Measurements from ENCODE around the gene AFAP1L1.

The AFAP1L1 gene

GRCh38 chr5:149273950-149274349 lies 2.3 kb downstream of the AFAP1L1 start:
- no peaks in the 10 kb centered on the region for H3K36me3 ChIP-seq (ENCODE audit: control insufficient read depth, insufficient read depth, low read length)
- H3K4me3 ChIP-seq (ENCODE audit: low read length), result no peak overlapping the region
- H3K27me3 ChIP-seq (ENCODE audit: control insufficient read depth, insufficient read depth, low read length), result peaks cover 10% of the 10 kb centered on the region; the same call in 1 of the 2 replicates
- H3K4me1 ChIP-seq (ENCODE audit: control insufficient read depth, insufficient read depth, low read length), result no peaks in the 10 kb centered on the region
- H3K9me3 ChIP-seq (ENCODE audit: control insufficient read depth, insufficient read depth, low read length), result no peaks in the 10 kb centered on the region
- WGBS (ENCODE audit: insufficient coverage, insufficient read length), result no CpG with 5 or more reads among the region's 3 CpGs
- no peak overlapping the region for H3K27ac ChIP-seq (ENCODE audit: low read length)
- no peak for DNase-seq (ENCODE audit: low read depth, low spot score)

- H3K4me1 ChIP-seq (ENCODE audit: control insufficient read depth, insufficient read depth, low read length), result no peaks in the 10 kb centered on the region
- DNase-seq (ENCODE audit: low read depth, low spot score), result no peak
- H3K27ac ChIP-seq (ENCODE audit: low read length), result no peak overlapping the region
- no CpG with 5 or more reads among the region's 1 CpG for WGBS (ENCODE audit: insufficient coverage, insufficient read length)
- H3K4me3 ChIP-seq (ENCODE audit: low read length), result no peak overlapping the region
- H3K9me3 ChIP-seq (ENCODE audit: control insufficient read depth, insufficient read depth, low read length), result no peaks in the 10 kb centered on the region
- H3K36me3 ChIP-seq (ENCODE audit: control insufficient read depth, insufficient read depth, low read length), result no peaks in the 10 kb centered on the region
- H3K27me3 ChIP-seq (ENCODE audit: control insufficient read depth, insufficient read depth, low read length), result peaks cover 10% of the 10 kb centered on the region; the same call in 1 of the 2 replicates
Observed at GRCh38 chr5:149274939-149275338, 3.3 kb downstream of the AFAP1L1 start.

DNA sequence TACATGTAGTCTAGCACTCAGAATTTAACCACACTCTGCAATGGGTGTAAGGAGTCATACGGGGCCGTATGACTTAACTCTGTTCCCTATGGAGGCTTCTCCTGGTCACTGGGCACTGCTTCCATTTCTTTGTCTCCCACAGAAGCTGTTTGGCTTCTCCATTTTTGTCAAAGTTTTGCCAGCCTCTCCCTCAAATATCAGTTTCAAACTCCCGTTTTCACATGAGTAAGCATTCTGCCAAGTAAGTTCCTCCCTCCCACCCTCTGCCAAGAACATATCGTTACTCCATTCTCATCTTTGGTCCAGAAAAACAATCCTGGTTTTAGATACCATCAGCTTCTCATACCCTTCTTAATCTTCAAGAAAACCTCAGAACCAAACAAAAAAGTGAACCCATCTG lies 6.1 kb downstream of the AFAP1L1 start:
- Histone ChIP-seq H3K4me3 (ENCODE audit: low read length) (no peak overlapping the region), H3K27me3 (ENCODE audit: control insufficient read depth, insufficient read depth, low read length) (peaks cover 4% of the 10 kb centered on the region; the same call in 1 of the 2 replicates), H3K27ac (ENCODE audit: low read length) (no peak overlapping the region), H3K36me3 (ENCODE audit: control insufficient read depth, insufficient read depth, low read length) (no peaks in the 10 kb centered on the region), H3K4me1 (ENCODE audit: control insufficient read depth, insufficient read depth, low read length) (no peaks in the 10 kb centered on the region), H3K9me3 (ENCODE audit: control insufficient read depth, insufficient read depth, low read length) (no peaks in the 10 kb centered on the region)
- no peak for DNase-seq (ENCODE audit: low read depth, low spot score)
- no CpG with 5 or more reads among the region's 4 CpGs for WGBS (ENCODE audit: insufficient coverage, insufficient read length)

DNA sequence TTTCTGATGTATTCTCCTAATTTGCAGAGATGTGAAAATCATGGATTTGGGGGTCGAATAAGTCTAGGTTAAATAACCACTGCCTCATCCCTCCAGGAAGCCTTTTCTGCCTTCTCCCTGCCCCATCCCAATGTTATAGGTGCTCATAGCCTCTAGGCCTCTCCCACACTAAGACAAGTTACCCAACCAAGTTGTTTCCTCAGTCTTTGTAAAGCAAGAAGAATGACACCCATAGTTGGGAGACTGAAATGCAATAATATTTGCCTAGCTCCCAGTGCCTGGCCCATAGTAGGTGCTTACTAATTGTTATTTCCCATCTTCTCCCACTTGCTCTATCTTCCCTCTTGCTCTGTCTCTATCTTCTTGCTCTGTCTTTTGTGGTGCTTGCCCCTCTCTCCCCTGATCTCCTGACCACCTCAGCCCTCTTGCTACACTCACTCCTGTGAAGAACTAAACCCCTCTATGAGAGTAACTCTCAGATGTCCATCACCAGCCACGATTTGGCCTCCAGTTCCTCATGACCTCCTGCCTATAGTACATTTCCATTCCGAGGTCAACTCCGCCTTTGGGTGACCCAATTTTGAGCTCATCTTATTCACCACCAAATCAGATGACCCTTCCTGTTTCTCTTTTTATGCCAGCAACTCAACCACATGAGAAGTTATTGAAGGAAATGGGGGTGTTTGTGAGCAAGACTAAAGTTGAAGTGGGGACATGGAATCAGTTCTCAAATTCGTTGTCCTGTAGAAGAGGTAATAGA lies 7.0 kb downstream of the AFAP1L1 start:
- Histone ChIP-seq H3K27me3 (ENCODE audit: control insufficient read depth, insufficient read depth, low read length) (no peaks in the 10 kb centered on the region), H3K4me3 (ENCODE audit: low read length) (no peak overlapping the region), H3K36me3 (ENCODE audit: control insufficient read depth, insufficient read depth, low read length) (no peaks in the 10 kb centered on the region), H3K27ac (ENCODE audit: low read length) (no peak overlapping the region), H3K9me3 (ENCODE audit: control insufficient read depth, insufficient read depth, low read length) (no peaks in the 10 kb centered on the region), H3K4me1 (ENCODE audit: control insufficient read depth, insufficient read depth, low read length) (no peaks in the 10 kb centered on the region)
- no CpG with 5 or more reads among the region's 5 CpGs for WGBS (ENCODE audit: insufficient coverage, insufficient read length)
- no peak for DNase-seq (ENCODE audit: low read depth, low spot score)

GRCh38 chr5:149279661-149280060 lies 8.0 kb downstream of the AFAP1L1 start:
- Histone ChIP-seq H3K27me3 (ENCODE audit: control insufficient read depth, insufficient read depth, low read length) (no peaks in the 10 kb centered on the region), H3K9me3 (ENCODE audit: control insufficient read depth, insufficient read depth, low read length) (no peaks in the 10 kb centered on the region), H3K4me3 (ENCODE audit: low read length) (no peak overlapping the region), H3K36me3 (ENCODE audit: control insufficient read depth, insufficient read depth, low read length) (no peaks in the 10 kb centered on the region), H3K4me1 (ENCODE audit: control insufficient read depth, insufficient read depth, low read length) (no peaks in the 10 kb centered on the region), H3K27ac (ENCODE audit: low read length) (no peak overlapping the region)
- DNase-seq (ENCODE audit: low read depth, low spot score), result no peak
- WGBS (ENCODE audit: insufficient coverage, insufficient read length), result no CpG with 5 or more reads among the region's 1 CpG

- Histone ChIP-seq H3K27ac (ENCODE audit: low read length) (no peak overlapping the region), H3K36me3 (ENCODE audit: control insufficient read depth, insufficient read depth, low read length) (no peaks in the 10 kb centered on the region), H3K4me1 (ENCODE audit: control insufficient read depth, insufficient read depth, low read length) (no peaks in the 10 kb centered on the region), H3K9me3 (ENCODE audit: control insufficient read depth, insufficient read depth, low read length) (no peaks in the 10 kb centered on the region), H3K4me3 (ENCODE audit: low read length) (no peak overlapping the region), H3K27me3 (ENCODE audit: control insufficient read depth, insufficient read depth, low read length) (no peaks in the 10 kb centered on the region)
- no peak for DNase-seq (ENCODE audit: low read depth, low spot score)
- no CpG with 5 or more reads among the region's 1 CpG for WGBS (ENCODE audit: insufficient coverage, insufficient read length)
Observed at GRCh38 chr5:149280124-149280523, 8.5 kb downstream of the AFAP1L1 start.

GRCh38 chr5:149280802-149281201 lies 9.1 kb downstream of the AFAP1L1 start:
- Histone ChIP-seq H3K27ac (ENCODE audit: low read length) (no peak overlapping the region), H3K36me3 (ENCODE audit: control insufficient read depth, insufficient read depth, low read length) (no peaks in the 10 kb centered on the region), H3K4me1 (ENCODE audit: control insufficient read depth, insufficient read depth, low read length) (no peaks in the 10 kb centered on the region), H3K9me3 (ENCODE audit: control insufficient read depth, insufficient read depth, low read length) (no peaks in the 10 kb centered on the region), H3K4me3 (ENCODE audit: low read length) (no peak overlapping the region), H3K27me3 (ENCODE audit: control insufficient read depth, insufficient read depth, low read length) (no peaks in the 10 kb centered on the region)
- no peak for DNase-seq (ENCODE audit: low read depth, low spot score)
- WGBS (ENCODE audit: insufficient coverage, insufficient read length), result no CpG with 5 or more reads among the region's 4 CpGs

DNA sequence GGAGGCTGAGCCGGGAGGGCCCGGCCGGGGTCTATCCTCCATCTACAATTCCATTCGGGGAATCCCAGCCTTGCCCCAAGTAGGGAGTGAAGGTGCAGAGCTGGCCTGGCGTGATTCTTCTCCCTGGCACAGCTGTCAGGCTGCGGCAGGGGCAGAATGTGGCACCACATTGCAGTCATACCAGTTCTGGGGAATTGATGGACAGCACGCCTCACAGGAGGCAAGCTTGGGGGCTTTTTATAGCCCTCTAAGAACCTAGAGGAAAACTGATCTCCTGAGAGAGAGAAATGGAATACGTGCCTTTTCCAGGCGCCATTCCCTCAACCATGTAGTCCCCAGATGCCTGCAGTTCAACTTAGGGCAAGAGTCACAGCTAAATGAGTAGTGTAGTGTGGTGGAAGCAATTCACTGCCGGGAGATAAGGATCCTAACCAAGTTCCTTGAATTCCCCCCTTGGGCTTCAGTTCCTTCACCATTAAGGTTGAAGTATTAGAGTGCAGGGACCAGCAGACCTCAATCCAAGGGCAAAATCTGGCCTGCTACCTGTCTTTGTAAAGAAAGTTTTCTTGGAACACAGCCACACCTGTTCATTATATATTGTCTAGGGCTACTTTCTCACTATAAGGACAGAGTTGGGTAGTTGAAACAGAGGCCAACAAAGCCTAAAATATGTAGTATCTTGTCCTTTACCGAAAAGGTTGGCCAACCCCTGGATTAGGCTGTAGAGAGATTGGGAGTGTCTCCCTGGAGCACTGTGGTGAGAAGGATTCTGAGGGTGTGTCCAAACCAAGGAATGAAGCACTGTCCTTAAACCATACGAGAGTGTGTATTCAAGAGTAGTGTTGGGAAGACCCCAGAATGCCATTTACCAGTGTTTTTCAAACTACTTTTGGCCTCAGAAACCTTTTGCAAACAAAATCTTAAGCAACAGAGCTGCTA lies 10.6 kb downstream of the AFAP1L1 start:
- DNase-seq (ENCODE audit: low read depth, low spot score), result no peak
- Histone ChIP-seq H3K4me3 (ENCODE audit: low read length) (no peak overlapping the region), H3K27me3 (ENCODE audit: control insufficient read depth, insufficient read depth, low read length) (no peaks in the 10 kb centered on the region), H3K4me1 (ENCODE audit: control insufficient read depth, insufficient read depth, low read length) (no peaks in the 10 kb centered on the region), H3K36me3 (ENCODE audit: control insufficient read depth, insufficient read depth, low read length) (no peaks in the 10 kb centered on the region), H3K9me3 (ENCODE audit: control insufficient read depth, insufficient read depth, low read length) (no peaks in the 10 kb centered on the region), H3K27ac (ENCODE audit: low read length) (no peak overlapping the region)
- no CpG with 5 or more reads among the region's 12 CpGs for WGBS (ENCODE audit: insufficient coverage, insufficient read length)

DNA sequence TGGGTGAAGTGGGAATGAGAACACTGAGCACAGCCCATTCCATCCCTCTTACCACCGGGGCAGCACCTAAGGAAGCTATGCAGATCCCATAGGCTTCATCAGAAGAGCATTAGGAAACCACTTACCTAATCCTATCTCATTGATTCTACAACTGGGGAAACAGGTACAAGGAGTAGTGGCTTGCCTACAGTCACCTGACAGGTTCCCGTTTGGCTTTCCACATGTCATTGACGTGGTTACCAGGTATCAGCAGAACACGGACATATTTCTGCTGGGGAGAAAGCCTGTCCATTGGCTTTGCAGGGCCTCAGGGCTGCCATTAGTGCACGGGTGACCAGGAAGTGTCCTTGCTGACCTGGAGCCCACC lies 11.3 kb downstream of the AFAP1L1 start:
- H3K27ac ChIP-seq (ENCODE audit: low read length), result no peak overlapping the region
- no CpG with 5 or more reads among the region's 5 CpGs for WGBS (ENCODE audit: insufficient coverage, insufficient read length)

DNA sequence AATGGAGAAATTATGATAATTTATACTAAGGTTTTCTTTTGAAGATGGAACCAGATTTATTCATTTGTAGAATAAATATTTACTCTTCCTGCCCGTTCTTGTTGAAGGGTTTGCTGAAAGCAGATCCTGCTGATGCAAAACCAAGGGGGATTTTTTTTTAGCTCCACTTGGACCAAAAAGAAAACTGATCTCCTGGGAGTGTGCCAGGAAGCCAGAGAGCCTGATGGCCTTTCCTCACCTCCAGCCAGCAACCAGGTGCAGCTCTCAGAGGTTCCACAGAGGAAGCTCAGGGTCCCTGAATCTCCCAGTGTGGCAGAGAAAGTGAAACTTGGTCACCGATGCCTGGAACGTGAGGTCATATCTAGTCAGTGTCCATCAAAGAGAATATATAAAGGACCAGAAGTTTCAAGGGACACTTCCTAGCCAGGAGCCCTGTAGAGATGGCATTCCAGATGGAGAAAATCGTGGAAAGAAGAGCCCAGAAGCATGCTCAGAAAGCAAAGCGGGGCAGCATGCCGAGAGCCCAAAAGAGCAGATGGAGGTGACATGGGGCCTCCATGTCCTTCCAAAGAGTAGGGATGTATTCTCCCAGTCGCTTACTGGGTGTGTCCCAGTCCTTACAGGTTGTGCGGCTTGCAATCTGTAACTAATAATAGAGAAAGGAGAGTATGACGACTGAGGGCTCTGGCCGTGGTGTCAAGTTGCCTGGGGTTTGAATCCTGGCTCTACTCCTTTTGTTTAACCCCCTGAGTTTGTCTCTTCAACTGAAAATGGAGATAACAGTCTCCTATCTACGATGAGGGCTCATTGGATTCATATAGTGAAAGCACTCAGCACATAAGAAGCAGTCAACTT lies 12.2 kb downstream of the AFAP1L1 start:
- no CpG with 5 or more reads among the region's 11 CpGs for WGBS (ENCODE audit: insufficient coverage, insufficient read length)
- H3K27me3 ChIP-seq (ENCODE audit: control insufficient read depth, insufficient read depth, low read length), result no peaks in the 10 kb centered on the region
- H3K4me1 ChIP-seq (ENCODE audit: control insufficient read depth, insufficient read depth, low read length), result no peaks in the 10 kb centered on the region
- H3K4me3 ChIP-seq (ENCODE audit: low read length), result no peak overlapping the region
- DNase-seq (ENCODE audit: low read depth, low spot score), result no peak
- H3K27ac ChIP-seq (ENCODE audit: low read length), result no peak overlapping the region
- H3K36me3 ChIP-seq (ENCODE audit: control insufficient read depth, insufficient read depth, low read length), result no peaks in the 10 kb centered on the region
- no peaks in the 10 kb centered on the region for H3K9me3 ChIP-seq (ENCODE audit: control insufficient read depth, insufficient read depth, low read length)

More for the DNA sequence above, 11.3 kb downstream of the AFAP1L1 start:
- Histone ChIP-seq H3K27me3 (ENCODE audit: control insufficient read depth, insufficient read depth, low read length) (no peaks in the 10 kb centered on the region), H3K4me1 (ENCODE audit: control insufficient read depth, insufficient read depth, low read length) (no peaks in the 10 kb centered on the region), H3K4me3 (ENCODE audit: low read length) (no peak overlapping the region), H3K9me3 (ENCODE audit: control insufficient read depth, insufficient read depth, low read length) (no peaks in the 10 kb centered on the region), H3K36me3 (ENCODE audit: control insufficient read depth, insufficient read depth, low read length) (no peaks in the 10 kb centered on the region)
- no peak for DNase-seq (ENCODE audit: low read depth, low spot score)

Data from iPS DF 6.9 (cell line).